Cerebellar cortex (tissue), 1 donor: Measurements from ENCODE around the gene TEX12.
"Not testable (repeated sequence)": the region's sequence is repeated elsewhere in the genome, so short reads cannot be mapped to it uniquely, and the experiment has no call there.

ENCODE experiments used
- DNase-seq: peaks from one replicate; pipeline ENCODE4 v3.0.0-alpha.2; 2015; ENCODE audit warnings: low spot score

TEX12 gene

DNA sequence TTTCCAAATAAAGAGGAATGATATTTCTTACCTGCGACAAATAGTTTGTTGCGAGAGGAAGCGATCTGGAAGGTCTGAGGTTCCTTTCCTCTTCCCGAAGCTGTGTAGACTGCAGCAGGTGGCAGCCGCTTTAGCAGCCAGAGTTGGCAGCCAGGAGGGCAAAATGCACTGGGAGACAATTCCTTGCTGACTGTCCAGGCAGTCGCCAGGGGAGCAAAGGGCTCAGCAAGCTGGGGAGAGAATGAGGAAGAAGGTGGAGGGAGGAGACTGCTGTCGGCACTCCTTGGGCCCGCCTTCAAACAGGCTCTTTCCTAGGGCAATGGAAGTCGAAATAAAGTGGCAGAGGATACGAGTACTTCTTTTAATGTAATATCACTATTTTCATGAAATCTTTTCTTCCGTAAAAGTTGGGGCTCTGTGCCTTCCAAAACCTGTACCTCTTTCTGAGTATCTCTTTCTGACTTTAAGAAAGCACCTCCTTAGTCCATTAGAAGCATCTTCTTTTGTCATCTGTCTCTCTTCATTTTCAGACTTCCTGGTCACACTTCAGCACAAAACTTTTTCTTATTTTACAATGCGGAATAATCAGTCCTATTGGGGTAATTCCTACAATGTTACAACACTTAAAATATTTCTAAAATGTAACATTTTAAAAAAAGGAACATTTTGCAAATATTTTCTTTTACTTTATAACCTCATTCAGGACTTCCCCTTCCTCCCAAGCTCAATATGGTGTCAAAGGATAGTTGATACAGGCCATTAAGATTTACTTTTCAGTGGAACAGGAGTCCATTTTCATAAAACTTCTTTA, 3.1 kb upstream of the TEX12 start, which contains the start of gene IL18:
Gene IL18 (minus strand): TSS at position 220 of the 811 bp plus-strand sequence. CDS start 9,041 bp downstream, outside the sequence.
- no peak for DNase-seq

DNA sequence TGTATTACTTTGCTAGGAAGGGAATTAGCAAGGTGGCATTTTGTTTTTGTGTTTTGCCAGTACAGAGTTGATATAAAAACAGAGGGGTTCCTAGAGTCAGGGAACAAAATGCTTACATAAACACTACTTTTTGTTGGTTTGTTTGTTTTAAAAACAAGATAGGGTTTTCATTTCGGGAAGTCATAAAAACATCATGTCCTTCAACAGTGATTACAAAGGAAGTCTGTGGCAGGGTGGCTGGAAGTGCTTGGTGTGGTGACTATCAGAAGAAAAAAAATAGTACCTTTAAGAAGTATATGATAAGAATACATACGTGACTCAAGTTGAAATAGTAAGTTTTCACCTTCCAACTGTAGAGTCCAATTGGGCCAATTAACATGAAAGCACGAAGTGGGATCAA, 2.1 kb upstream of the TEX12 start:
- DNase-seq, result no peak

DNA sequence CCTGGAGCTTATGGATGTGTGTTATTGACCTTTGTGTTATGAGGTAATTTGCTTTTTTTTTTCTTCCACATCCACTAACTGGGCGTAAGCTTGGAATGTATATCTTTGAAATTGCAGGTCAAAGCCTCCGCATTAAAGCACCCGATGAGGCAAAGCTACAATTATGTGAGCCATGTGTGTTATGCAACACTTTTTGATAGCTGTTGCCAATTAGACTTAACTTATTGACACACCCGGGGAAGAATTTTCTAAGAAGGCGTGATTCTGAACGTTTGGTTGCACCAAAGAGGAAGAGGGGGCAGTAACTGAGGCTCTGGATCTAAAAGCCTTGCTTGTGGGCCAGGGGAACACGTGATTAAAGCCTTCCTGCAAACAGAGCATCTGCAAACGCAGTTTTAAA, 610 bp upstream of the TEX12 start:
- DNase-seq, result no peak

DNA sequence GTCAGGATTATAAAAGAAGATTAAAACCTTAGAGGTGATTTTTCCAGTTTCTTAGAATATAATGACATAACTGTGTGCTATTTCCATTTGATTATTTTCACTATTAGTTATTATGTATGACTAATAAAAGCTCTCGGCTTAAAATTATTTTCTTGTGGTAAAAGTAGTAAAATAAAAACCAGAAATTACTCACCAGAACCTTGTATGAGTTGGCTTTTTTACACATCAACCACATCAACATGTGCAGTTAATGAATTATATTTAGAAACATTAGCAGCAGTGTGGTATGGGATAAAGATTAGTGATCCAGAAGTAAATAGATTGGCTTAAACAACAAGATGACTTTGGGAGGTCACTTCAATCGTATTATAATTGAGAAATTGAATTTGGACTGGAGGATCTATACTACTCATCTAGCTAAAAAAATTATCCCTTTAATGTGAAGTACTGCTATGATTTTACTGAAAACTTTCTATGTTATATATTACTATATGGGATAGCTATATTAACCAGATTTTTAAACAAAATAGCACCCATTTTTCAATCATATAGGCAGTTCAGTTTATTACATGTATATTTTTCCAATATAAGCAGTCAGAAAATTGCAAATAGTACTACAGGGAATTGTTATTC, 5.3 kb downstream of the TEX12 start:
- DNase-seq, result no peak

DNA sequence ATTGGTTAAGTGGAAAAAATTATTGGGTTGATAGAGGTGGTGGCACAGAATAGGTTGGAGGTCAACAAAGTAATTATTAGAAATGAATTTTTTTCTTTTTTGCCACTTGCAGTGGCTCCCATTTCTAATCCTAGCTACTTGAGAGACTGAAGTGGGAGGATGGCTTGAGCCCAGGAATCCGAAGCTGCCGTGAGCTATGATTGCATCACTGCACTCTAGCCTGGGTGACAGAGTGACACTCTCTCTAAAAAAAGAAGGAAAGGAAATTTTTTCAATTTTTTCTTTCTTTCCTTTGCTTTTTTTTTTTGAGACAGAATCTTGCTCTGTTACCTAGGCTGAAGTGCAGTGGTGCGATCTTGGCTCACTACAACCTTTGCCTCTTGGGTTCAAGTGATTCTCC, 6.0 kb downstream of the TEX12 start:
- DNase-seq, result no peak

DNA sequence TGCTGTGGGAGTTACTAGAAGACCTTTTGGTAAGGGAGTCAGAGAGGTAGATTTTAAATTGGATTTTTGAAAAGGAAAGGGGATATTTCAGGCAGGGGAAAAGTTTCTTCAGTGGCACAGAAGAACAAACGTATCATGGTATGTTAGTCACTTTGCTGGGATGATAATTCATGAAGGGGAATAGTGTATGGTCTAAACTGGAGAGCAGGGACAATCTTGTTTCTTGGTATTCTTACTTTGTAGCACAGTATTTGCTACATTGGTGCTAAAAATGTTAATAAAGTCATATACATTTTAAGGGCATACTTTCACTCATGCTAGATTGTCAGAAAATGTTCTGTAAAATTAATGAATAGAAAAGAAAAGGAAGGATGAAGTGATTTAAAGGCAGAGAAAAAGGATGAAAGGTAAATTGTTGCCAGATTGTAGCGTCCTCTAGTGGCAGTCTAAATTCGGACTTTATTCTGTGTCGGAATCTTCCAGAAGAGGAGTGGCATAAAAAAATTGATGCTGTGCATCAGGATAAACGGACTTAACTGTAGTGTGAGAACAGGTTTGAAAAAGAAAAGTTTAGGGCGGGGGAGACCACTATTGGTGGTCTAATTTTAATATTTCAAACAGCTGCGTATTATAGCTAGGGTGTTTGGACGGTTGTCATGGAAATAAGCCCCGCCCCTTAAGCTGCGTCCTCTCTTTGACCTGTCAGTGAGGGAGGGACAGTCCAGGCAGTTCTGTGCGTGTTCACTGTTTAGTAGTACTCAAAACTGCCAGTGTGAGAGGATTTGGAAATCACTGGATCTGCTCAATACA, 7.8 kb downstream of the TEX12 start, which contains the start of gene BCO2:
Gene BCO2 (plus strand): TSS at position 724 of the 810 bp plus-strand sequence. CDS start 90 bp downstream, outside the sequence.
- peak; percentile 58 for DNase-seq

DNA sequence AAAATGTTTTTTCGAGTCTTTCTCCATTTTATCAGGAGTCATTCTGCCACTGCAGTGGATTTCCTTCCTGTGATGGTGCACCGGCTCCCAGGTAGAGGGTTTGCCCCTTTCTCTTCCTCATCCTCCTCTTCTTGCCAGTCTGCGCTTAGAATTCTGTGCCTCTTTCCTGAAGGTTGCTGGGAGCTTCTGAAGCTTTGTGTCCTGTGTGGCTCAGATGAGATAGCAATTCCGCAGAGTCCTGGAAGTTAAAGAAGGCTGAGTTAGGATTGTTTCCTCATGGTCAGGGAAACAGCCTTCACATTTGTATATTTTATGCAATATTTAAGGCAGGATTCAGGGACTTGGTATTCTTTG, 8.4 kb downstream of the TEX12 start:
- DNase-seq, result no peak

DNA sequence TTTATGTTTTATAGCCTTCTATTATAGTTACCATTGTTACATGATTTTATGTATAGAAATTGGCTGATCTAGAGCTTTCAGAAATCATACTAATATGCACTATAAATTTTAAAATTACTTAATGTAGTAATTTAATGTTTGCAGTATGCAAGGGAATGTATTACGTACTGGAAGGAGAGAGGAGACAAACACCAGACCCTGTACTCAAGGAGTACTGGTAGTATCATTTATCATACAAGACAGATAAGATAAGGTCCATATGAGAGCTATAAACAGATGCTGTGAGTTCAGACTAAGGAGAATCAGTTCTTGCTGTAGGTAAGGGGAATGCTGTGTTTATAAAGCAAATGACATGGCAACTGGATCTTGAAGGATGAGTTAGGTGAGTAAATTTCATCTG, 8.9 kb downstream of the TEX12 start:
- no peak for DNase-seq

DNA sequence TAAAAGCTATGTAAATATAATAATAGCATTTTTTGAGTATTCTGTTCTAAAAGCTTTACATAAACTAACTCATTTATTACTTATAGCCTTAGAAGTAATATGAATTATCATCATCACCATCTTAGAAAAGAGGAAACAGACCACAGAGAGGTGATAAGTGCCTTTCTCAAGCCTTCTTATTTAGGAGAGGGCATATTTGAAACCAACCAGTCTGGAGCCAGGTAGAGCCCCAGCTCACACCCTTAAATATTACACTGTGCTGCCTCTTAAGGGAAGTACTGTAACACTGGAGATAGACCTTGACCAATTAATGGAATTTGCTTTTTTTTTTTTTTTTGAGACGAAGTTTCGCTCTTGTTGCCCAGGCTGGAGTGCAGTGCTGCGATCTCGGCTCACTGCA, 10.4 kb downstream of the TEX12 start:
- no peak for DNase-seq

DNA sequence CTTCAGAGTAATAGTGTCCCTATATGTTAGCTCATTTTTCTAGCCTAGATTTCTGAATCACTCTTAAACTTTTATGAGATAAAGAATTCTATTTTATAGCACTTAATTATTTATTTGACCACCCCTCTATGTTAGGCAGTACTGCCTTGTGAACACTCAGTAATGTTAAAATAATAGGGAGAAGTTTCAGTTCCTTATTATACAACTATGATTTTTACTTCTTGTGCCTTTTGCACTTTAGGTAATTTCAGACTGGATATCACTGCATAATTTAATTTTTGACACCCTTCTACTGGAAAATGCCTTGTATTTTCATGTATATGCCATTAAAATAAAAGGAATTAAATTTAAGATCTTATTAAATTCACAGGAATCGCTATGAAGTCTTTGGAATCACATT, 11.3 kb downstream of the TEX12 start:
- DNase-seq, result no peak

DNA sequence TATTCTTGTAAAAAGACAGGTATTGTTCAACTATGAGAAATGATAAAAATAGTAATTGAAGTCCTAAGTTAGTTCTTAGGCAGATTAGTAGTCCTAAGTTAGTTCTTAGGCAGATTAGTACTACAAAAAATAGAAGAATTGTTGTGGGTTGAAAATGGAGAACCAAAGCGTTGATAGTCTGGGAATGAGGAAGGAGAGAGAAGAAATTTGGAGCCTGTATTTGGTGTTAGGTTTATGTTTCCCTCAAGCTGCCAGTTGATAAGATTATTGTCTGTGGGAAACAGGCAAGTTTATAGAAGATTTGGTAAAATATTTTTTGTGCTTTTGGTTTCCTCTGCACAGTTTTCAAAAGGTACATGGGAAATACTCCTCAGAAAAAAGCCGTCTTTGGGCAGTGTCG, 11.8 kb downstream of the TEX12 start:
- DNase-seq, result no peak

DNA sequence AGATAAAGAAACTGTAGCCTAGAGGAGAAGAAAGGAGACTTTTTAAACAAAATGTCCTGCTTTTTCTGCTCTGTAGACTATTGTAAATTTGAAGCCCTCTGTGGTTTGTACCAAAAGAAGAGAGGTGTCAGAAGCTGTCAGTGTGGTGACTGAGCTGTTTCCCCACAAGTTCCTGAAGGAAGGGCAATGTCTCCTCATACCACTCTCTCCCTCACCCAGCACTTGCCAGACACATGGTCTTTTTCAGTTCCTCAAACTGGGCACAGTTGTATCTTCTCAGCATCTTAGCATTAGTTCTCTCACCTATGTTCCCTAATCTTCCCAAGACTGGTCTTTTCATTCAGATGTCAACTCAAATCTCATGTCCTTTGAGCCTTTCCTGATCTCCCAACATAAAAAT, 12.4 kb downstream of the TEX12 start:
- no peak for DNase-seq

DNA sequence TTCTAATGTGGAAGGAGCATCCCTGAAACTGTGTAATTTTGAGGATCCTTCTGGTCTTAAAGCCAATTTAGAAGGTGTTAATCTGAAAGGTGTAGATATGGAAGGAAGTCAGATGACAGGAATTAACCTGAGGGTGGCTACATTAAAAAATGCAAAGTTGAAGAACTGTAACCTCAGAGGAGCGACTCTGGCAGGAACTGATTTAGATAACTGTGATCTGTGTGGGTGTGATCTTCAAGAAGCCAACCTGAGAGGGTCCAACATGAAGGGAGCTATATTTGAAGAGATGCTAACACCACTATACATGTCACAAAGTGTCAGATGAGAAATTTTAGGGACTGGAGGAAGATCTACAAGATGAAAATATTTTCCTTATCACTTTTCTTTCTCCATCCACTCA, 15.7 kb downstream of the TEX12 start:
- no peak for DNase-seq

DNA sequence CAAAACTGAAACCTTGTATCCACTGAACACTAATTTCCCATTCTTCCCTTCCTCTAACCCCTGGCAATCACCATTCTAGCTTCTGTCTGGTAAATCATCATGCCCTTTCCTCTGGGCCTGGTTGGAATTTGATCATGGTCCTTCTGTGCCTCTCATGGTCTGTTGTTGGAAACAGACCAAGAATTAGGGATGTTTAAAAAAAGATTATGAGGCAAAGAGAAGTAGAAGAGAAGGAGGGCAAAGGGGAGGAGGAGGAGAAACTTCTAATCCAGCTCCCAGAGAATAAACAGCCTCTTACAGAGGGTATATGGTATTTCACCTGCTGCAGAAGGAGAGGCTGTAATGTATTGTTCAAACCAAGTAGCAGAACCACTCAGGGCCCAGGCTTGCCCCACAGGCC, 18.7 kb downstream of the TEX12 start:
- no peak for DNase-seq

DNA sequence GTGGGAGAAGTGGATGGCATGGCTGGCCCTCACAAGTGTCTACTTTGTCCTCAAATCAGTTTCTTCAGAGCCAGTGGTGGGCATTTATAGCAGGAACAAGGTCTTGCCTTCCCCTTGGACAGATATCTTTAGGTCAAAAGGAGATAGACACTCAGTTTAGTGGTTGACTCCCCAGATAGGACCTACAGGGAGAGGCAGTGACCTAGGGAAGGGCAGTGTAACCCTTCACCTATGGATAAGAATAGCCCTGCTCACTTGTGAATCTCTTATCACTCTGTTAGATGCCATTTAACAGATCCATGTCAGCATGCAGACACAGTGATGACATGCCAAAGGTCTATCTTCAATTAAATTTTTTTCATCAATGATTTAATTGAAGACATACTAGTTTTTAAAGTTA, 19.1 kb downstream of the TEX12 start:
- no peak for DNase-seq

DNA sequence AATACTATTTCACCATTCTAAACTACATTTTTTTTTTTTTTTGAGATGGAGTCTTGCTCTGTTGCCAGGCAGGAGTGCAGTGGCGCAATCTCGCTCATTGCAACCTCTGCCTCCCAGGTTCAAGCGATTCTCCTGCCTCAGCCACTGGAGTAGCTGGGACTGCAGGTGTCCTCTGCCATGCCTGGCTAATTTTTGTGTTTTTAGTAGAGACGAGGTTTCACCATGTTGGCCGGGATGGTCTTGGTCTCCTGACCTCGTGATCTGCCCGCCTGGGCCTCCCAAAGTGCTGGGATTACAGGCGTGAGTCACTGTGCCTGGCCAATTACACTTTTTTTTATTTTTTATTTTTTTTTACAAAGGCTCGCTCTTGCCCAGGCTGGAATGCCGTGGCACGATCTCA, 27.9 kb downstream of the TEX12 start:
- DNase-seq, result not testable (repeated sequence)

DNA sequence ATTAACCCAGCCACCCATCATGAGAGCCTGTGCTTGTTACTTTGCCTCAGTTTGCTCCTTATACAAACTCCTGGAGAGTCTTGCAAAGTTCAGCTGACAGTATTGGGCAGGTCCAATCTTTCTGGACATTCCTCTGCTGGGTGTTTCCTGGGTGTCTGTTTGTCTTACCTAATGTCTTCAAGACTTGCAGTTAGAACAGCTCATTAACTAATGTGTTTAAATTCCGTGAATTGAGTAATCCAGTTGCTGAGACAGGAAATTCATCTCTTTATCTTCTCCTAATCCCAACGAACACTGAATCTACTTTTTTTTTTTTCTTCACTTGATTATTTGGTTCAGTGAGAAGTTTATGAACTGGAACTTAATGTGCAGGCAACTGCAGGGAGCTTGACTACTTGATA, 28.8 kb downstream of the TEX12 start:
- DNase-seq, result no peak

DNA sequence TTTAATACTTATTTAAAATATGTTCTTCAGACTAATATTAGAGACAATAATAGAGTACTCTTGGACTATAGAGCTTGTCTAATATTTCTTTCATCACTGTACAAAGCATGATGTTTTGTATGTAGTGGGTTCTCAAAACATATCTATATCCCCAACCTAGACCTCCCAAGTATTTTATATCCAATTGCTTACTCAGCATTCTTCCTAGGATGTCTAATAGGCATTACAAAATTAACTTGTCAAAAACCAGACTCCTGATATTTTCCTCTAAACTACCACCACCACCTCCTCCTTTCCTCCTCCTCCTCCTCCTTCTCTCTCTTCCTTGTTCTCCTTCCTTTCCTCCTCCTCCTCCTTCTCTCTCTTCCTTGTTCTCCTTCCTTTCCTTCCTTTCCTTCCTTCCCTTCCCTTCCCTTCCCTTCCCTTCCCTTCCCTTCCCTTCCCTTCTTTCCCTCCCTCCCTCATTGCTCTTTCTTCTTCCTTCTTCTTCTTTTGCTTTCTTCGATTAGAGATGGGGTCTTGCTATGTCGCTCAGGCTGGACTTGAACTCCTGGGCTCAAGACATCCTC, 29.4 kb downstream of the TEX12 start:
- DNase-seq, result no peak

DNA sequence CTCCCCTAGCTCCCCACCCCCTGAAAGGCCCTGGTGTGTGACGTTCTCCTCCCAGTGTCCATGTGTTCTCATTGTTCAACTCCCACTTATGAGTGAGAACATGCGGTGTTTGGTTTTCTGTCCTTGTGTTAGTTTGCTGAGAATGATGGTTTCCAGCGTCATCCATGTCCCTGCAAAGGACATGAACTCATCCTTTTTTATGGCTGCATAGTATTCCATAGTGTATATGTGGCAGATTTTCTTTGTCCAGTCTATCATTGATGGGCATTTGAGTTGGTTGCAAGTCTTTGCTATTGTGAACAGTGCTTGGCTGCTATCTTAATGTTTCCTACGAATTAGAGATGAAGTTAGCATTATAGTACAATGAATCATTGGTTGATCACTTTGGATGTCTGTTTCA, 31.9 kb downstream of the TEX12 start:
- not testable (repeated sequence) for DNase-seq

DNA sequence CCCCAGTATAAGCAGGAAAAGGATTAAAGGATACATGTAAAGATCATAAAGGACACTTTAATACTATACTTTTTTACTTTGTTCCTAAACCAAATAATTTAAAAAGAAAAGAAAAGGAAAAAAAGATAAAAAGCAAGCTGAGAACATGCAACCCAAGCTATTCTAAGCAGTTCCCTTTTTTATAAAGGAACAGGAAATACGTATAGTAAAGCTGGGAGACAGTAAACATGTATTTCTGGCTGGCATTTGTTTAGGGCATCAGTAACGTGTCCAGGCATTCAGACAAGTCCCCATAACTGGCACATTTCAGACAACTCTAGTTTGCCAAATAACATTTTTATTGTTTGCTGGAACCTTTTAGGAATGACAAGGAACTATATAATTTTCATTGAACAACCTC, 33.1 kb downstream of the TEX12 start:
- DNase-seq, result no peak

DNA sequence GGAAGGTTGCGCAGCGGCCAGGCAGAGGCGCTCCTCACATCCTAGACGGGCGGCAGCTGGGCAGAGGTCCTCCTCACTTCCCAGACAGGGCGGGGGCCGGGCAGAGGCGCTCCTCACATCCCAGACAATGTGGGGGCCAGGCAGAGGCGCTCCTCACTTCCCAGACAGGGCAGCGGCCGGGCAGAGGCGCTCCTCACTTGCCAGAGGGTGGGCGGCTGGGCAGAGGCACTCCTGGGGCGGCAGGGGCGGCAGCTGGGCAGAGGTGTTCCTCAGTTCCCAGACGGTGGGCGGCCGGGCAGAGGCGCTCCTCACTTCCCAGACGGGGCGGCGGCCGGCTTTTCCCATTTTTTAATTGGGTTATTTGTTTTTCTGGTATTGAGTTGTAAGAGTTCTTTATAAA, 38.9 kb downstream of the TEX12 start:
- no peak for DNase-seq

DNA sequence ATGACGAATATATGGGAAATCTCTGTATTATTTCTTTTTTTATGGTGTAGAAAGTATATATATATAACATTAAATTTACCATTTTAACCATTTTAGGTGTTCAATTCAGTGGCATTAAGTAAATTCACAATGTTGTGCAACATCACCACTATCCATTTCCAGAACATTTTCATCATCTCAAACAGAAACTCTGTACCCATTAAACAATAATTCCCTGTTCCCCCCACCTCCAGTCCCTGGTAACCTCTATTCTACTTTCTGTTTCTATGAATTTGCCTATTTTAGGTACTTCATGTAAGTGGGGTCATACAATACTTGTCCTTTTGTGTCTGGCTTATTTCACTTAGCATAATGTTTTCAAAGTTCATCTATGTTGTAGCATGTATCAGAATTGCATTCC, 43.7 kb downstream of the TEX12 start:
- no peak for DNase-seq

DNA sequence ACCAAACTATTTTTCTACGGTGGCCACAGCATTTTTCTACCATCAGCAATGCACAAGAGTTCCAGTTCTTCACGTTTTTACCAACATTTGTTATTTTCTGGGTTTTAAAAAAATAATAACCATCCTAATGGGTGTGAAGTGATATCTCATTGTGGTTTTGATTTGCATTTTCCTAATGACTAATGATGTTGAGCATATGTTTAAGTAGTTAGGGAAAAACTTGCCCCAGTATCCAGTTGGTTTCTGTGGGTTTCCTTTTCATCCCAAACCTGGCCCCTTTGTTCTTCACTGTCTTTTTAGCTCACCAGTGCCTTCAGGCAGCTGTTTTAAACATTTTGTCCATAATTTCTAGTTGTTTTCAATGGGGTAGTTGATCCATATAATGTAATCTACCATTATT, 44.4 kb downstream of the TEX12 start:
- DNase-seq, result no peak
